Adrenal gland (tissue), 5 donors: ENCODE data around the gene SYCP3.

ENCODE experiments used
- CTCF ChIP-seq, 6 experiments: fragments of 450-650 bp in 4 of 6; fragments of 200-600 bp in 2 of 6; sonication (generic) in 1 of 6; IDR thresholded peaks; 1 replicate in 5 of 6; 2 replicates in 1 of 6; pipeline versions ENCODE4 v1.5.1 to v1.8.0; 2016 to 2021; ENCODE audit warnings: antibody characterized with exemption in 6 of 6, mild to moderate bottlenecking in 2 of 6, moderate library complexity in 1 of 6
- POLR2A ChIP-seq, 2 donors: fragments of 450-650 bp; IDR thresholded peaks; one replicate each; pipeline ENCODE4 v1.6.1; 2017; ENCODE audit warnings: antibody characterized with exemption in 2 of 2, mild to moderate bottlenecking in 2 of 2, moderate library complexity in 1 of 2
- donor health status: DM: no; HTN: no; CAD: no.

DNA sequence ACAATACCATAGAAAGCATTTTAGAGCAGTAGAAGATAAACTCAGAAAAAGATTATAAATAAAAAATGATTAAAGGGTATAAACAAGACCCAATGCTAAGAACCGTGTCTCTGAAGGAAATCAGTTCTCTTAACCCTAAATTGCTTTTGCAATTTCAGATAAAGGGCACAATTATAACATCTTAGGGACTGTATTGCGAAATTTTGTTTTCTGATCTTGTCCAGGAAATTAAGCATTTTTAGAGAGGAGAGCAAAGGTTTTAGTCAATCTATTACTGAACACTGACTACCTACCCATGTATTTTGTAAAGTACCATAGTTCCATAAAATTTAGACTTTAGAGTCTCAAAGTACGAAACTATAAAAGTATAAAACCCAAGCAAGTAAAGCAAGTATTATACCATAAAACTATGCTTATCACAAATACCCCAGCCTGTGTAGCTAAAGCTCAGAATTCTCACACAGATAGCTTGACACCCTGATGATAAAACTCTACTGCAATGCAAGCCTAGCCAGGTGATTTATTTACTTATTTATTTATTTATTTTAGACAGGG is 48.6 kb downstream of the SYCP3 start:
- no peak for TF ChIP-seq CTCF (IDR thresholded peaks at IDR 0.05)
- TF ChIP-seq POLR2A (IDR thresholded peaks at IDR 0.05), result no peak
